ENCODE results near the gene MAGEF1.

Gene MAGEF1

DNA sequence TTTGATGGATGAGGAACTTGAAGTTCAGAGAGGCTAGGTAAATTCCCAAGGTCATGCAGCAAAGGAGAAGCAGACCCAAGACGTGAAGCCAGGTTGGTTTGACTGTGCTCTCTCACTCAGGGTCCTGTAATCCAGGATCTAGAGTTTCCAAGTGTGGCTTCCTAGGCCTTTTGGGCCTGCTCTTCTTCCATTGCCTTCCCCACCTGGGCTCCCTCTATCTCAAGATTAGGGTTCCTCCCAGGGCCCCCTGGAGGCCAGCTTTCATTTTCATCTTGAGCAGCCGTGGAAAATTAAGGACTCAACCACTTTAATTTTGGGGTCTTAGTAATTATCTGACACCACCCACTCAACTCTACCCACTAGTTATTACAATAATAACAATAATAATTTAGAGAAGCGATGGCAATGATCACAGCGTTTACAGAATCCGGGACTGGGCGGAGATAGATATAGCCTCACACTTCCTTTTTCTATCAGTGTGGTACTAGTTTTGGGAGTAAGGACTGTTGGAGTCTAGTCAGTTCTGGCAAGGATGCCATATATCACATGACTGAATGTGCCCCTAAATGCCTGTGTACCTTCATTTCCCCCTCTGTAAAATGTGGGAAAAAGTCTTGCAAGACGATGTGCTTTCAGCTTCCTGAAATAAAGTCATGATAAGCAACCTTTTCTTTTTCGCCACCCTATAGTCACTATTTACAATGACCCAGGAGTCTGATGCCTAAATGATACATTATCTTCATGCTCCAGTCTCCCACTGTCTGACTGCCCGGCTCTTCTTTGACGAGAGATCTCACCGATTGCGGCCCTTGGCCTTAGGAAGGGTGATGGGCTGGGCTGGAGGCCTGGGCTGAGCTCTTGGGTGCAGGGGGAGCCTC is 30.2 kb upstream of the MAGEF1 start:
- Histone ChIP-seq H3K4me3 (ENCODE audit: low read length) (peak overlapping the region; percentile 13; the same call in 1 of the 2 replicates), H3K27ac (ENCODE audit: low read length) (no peak overlapping the region), H3K36me3 (replicated peaks; ENCODE audit: low read depth, low read length) (no peaks in the 10 kb centered on the region), H3K79me2 (ENCODE audit: low read length) (no peaks in the 10 kb centered on the region), H3K9me3 (ENCODE audit: insufficient read depth, low read length) (no peaks in the 10 kb centered on the region), H3K4me1 (ENCODE audit: low read length) (peaks cover 12% of the 10 kb centered on the region), H4K20me1 (ENCODE audit: insufficient read depth, low read length) (no peaks in the 10 kb centered on the region), H2AFZ (ENCODE audit: low read depth, low read length) (peak overlapping the region; percentile 58), H3K27me3 (ENCODE audit: low read depth, low read length) (no peaks in the 10 kb centered on the region), H3K4me2 (ENCODE audit: low read length) (peak overlapping the region; percentile 33), H3K9ac (ENCODE audit: low read length) (no peak overlapping the region)
- TF ChIP-seq, protein P1, sequence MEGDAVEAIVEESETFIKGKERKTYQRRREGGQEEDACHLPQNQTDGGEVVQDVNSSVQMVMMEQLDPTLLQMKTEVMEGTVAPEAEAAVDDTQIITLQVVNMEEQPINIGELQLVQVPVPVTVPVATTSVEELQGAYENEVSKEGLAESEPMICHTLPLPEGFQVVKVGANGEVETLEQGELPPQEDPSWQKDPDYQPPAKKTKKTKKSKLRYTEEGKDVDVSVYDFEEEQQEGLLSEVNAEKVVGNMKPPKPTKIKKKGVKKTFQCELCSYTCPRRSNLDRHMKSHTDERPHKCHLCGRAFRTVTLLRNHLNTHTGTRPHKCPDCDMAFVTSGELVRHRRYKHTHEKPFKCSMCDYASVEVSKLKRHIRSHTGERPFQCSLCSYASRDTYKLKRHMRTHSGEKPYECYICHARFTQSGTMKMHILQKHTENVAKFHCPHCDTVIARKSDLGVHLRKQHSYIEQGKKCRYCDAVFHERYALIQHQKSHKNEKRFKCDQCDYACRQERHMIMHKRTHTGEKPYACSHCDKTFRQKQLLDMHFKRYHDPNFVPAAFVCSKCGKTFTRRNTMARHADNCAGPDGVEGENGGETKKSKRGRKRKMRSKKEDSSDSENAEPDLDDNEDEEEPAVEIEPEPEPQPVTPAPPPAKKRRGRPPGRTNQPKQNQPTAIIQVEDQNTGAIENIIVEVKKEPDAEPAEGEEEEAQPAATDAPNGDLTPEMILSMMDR (IDR thresholded peaks at IDR 0.05; ENCODE audit: low read depth, low read length): no peak; the same call in 1 of the 2 replicates
- TF ChIP-seq EZH2phosphoT487 (IDR thresholded peaks at IDR 0.05; ENCODE audit: low read depth): no peak

DNA sequence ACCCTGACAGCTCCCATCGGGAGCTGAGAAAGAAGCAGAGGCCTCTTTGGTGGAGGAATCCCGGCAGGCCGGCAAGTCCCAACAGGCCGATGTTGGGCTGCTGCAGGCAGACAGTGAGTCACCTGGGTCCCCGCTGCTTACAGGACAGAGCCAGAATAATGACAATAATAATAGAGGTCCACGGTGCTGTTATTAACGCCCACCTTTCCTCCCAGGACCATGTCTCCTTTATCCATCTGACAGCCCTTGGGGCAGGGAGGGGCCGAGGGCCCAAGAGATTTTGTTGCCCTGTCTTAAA is 29.3 kb upstream of the MAGEF1 start:
- Histone ChIP-seq H3K36me3 (replicated peaks; ENCODE audit: low read depth, low read length) (no peaks in the 10 kb centered on the region), H3K4me1 (ENCODE audit: low read length) (peaks cover 12% of the 10 kb centered on the region), H3K27ac (ENCODE audit: low read length) (no peak overlapping the region), H3K9ac (ENCODE audit: low read length) (no peak overlapping the region), H3K79me2 (ENCODE audit: low read length) (no peaks in the 10 kb centered on the region), H2AFZ (ENCODE audit: low read depth, low read length) (no peak overlapping the region), H3K4me2 (ENCODE audit: low read length) (no peak overlapping the region), H3K9me3 (ENCODE audit: insufficient read depth, low read length) (no peaks in the 10 kb centered on the region), H3K4me3 (ENCODE audit: low read length) (no peak overlapping the region), H3K27me3 (ENCODE audit: low read depth, low read length) (no peaks in the 10 kb centered on the region), H4K20me1 (ENCODE audit: insufficient read depth, low read length) (no peaks in the 10 kb centered on the region)
- TF ChIP-seq EZH2phosphoT487 (IDR thresholded peaks at IDR 0.05; ENCODE audit: low read depth): no peak
- TF ChIP-seq, protein P1 (IDR thresholded peaks at IDR 0.05; ENCODE audit: low read depth, low read length): no peak

DNA sequence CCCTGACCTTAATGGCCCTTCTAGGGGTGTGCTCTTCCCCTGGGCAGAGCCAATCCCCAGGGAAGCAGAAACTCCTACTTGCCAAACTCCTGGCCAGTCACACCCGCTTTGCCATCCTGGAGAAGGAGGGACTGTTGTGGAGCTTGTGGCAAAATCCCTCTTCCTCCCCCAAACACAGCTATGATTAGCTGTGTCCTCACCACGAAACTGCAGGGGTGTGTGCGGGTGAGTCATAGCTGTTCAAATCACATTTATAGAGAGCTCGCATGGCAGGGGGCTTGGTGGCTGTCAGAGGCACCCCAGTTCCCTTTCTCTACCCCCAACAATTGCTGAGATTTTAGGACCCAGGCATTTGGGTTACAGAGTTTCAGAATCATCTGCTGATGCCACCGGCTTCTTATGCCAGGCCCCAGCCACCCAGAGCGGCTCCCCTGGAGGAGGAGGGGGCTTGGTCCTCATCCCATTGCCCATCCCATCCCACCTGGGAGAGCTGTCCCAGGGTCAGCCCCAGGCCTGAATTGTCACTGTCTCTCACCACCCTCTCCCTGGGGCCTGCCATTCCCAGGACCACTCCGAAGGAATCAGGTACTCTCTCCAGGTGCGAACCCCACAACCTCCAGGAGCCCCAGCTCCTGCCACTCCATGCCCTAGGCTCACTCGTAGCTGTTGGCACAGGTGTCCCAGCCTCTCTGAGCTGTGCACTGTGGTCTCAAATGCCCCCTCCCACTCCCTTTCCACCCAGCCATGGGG is 28.8 kb upstream of the MAGEF1 start:
- Histone ChIP-seq H3K79me2 (ENCODE audit: low read length) (no peaks in the 10 kb centered on the region), H3K9ac (ENCODE audit: low read length) (no peak overlapping the region), H3K4me2 (ENCODE audit: low read length) (no peak overlapping the region), H3K27ac (ENCODE audit: low read length) (no peak overlapping the region), H4K20me1 (ENCODE audit: insufficient read depth, low read length) (no peaks in the 10 kb centered on the region), H3K9me3 (ENCODE audit: insufficient read depth, low read length) (no peaks in the 10 kb centered on the region), H3K36me3 (replicated peaks; ENCODE audit: low read depth, low read length) (no peaks in the 10 kb centered on the region), H3K27me3 (ENCODE audit: low read depth, low read length) (no peaks in the 10 kb centered on the region), H2AFZ (ENCODE audit: low read depth, low read length) (peak overlapping the region; percentile 1; the same call in 1 of the 2 replicates), H3K4me3 (ENCODE audit: low read length) (no peak overlapping the region), H3K4me1 (ENCODE audit: low read length) (peaks cover 12% of the 10 kb centered on the region)
- no peak for TF ChIP-seq EZH2phosphoT487 (IDR thresholded peaks at IDR 0.05; ENCODE audit: low read depth)
- TF ChIP-seq, protein P1 (IDR thresholded peaks at IDR 0.05; ENCODE audit: low read depth, low read length): no peak

Data from OCI-LY3 (cell line).